Activated CD4-positive, alpha-beta T cell treated with anti-CD3 and anti-CD28 coated beads for 36 hours (primary cell): ENCODE data around the gene DCAF7. TPM values are rescaled to one million over a fixed set of nuclear protein-coding genes. Genes with fewer than 3 reads are reported as not detected.
A peak's percentile ranks its signal among the peaks of the same experiment; 100 is the strongest.

Experiments used
- ATAC-seq: fragments of 200-7000 bp; cut with Tn5 transposase; one replicate; pipeline ENCODE4 v1.10.0; 2021; ENCODE audit warnings: mild to moderate bottlenecking, moderate library complexity
- CTCF ChIA-PET: fragments of 350-600 bp; sonication (Branson Sonifier 250); formaldehyde crosslinking; loops from one replicate; lab custom pipeline; 2021; ENCODE audit warnings: antibody characterized with exemption; lab: Charles Lee
- POLR2A ChIA-PET: fragments of 350-600 bp; sonication (Branson Sonifier 250); formaldehyde crosslinking; loops from one replicate; lab custom pipeline; 2021; ENCODE audit warnings: antibody characterized with exemption, inconsistent platforms; lab: Charles Lee
- DNase-seq: peaks from one replicate; pipeline ENCODE4 v3.0.0-alpha.2; 2020
- H3K27ac Mint-ChIP-seq: one replicate; pipeline ENCODE4 v1.8.0; 2021; ENCODE audit warnings: mixed read lengths
- H3K27me3 Mint-ChIP-seq: one replicate; pipeline ENCODE4 v1.8.0; 2021; ENCODE audit warnings: mixed read lengths
- H3K36me3 Mint-ChIP-seq: one replicate; pipeline ENCODE4 v1.8.0; 2021; ENCODE audit warnings: low read depth, mixed read lengths
- H3K4me1 Mint-ChIP-seq: one replicate; pipeline ENCODE4 v1.8.0; 2021; ENCODE audit warnings: mixed read lengths
- H3K4me3 Mint-ChIP-seq: one replicate; pipeline ENCODE4 v1.8.0; 2021; ENCODE audit warnings: mild to moderate bottlenecking, moderate library complexity, mixed read lengths
- H3K9me3 Mint-ChIP-seq: one replicate; pipeline ENCODE4 v1.8.0; 2021; ENCODE audit warnings: low read depth, mixed read lengths
- intact Hi-C, 2 experiments: fragments of 100-400 bp; cut with DNase I in 1 of 2; cut with micrococcal nuclease in 1 of 2; formaldehyde crosslinking; loops; one replicate each; pipeline versions ENCODE4 v1.14.2 to v1.15.1; 2022 to 2024; cut with DNase I, micrococcal nuclease
- total RNA-seq, 2 experiments: library from RNA; stranded (reverse); gene quantifications; one replicate each; pipeline ENCODE4 v1.2.3, GENCODE V29; 2021

Gene DCAF7
- total RNA-seq, 2 experiments from 2014 or later, result 106 to 117 TPM

- Mint-ChIP-seq H3K4me3 (no peak overlapping the region), H3K9me3 (no peaks in the 10 kb centered on the region), H3K27ac (no peak overlapping the region), H3K4me1 (no peaks in the 10 kb centered on the region), H3K36me3 (no peaks in the 10 kb centered on the region), H3K27me3 (peaks cover 26% of the 10 kb centered on the region)
- ChIA-PET CTCF (interaction anchor here (1.0 kb wide), 1 partner anchor 74 kb away, joined by 3 read pairs; no protein-coding TSS in a partner anchor), POLR2A (no interaction called here)
- DNase-seq (peak; percentile 43), ATAC-seq (peak; percentile 57)
- intact Hi-C loops, result no loop called here
Measured at GRCh38 chr17:63537991-63538692, 12.1 kb upstream of the DCAF7 start.

DNA sequence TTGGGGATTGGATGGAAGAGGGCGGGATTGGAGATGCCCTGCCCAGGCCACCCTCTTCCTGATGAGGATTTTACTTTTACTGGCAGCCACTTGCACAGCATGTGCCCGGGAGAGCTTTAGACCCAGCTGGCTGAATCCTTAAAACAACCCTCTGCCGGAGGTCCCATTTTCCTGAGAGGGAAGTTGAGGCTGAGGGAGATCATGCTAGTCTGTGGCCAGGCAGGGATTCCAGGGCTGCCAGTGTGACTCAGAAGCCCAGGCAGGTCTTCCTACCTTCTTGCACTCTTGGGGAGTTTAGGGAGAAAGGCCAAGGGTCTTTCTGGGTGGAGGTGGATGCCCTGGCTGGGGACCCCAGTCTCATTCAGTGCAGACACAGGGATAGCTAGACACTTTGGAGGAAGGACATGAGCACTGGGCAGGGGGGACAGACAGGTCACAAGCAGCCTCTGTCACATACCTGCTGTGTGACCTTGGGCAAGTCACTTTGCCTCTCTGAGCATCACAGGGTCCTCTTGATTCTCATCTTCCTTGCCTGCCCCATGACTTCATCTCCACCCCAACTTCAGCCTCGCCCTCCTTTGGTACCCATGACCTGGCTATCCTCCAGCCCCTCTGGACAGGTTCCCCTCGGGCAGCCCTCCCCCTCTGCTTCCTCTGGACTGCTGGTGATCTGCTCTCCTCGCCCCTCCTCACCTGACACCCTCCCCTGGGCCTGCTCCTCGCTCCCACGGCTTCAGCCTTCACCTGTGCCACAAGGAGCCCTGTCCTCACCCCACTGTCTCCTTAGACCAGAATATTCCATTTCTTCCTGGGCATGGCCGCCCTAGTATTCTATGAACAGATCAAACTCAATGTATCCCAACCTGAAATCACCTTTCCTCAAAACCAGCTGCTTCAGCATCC, 11.3 kb upstream of the DCAF7 start:
- Mint-ChIP-seq H3K9me3 (no peaks in the 10 kb centered on the region), H3K36me3 (no peaks in the 10 kb centered on the region), H3K4me1 (no peaks in the 10 kb centered on the region), H3K4me3 (no peak overlapping the region), H3K27me3 (peaks cover 26% of the 10 kb centered on the region), H3K27ac (no peak overlapping the region)
- ATAC-seq (no peak), DNase-seq (no peak)
- intact Hi-C loops, result no loop called here
- ChIA-PET CTCF (no interaction called here), POLR2A (no interaction called here)

- ChIA-PET POLR2A (no interaction called here), CTCF (no interaction called here)
- Mint-ChIP-seq H3K9me3 (no peaks in the 10 kb centered on the region), H3K4me1 (no peaks in the 10 kb centered on the region), H3K4me3 (no peak overlapping the region), H3K27ac (no peak overlapping the region), H3K27me3 (peaks cover 23% of the 10 kb centered on the region), H3K36me3 (no peaks in the 10 kb centered on the region)
- ATAC-seq, result no peak
- intact Hi-C loops, result no loop called here
- no peak for DNase-seq
Measured at GRCh38 chr17:63540590-63540989, 9.7 kb upstream of the DCAF7 start.

DNA sequence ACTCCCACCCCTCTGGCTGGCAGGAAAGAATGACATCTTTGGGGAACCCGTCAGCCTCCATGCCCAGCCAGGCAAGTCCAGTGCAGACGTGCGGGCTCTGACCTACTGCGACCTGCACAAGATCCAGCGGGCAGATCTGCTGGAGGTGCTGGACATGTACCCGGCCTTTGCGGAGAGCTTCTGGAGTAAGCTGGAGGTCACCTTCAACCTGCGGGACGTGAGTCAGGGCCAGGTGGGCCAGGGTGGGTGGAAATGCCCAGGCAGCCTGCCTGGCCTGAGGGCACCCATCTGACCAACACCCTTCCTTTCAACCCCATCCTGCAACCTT, 8.1 kb upstream of the DCAF7 start:
- Mint-ChIP-seq H3K27ac (no peak overlapping the region), H3K27me3 (peaks cover 21% of the 10 kb centered on the region), H3K4me3 (no peak overlapping the region), H3K9me3 (no peaks in the 10 kb centered on the region), H3K36me3 (no peaks in the 10 kb centered on the region), H3K4me1 (no peaks in the 10 kb centered on the region)
- CTCF ChIA-PET, result no interaction called here
- DNase-seq (no peak), ATAC-seq (no peak)
- POLR2A ChIA-PET, result no interaction called here
- intact Hi-C loops, result no loop called here

GRCh38 chr17:63542942-63543821, 7.1 kb upstream of the DCAF7 start:
- peaks cover 16% of the 10 kb centered on the region for H3K27me3 Mint-ChIP-seq
- H3K36me3 Mint-ChIP-seq, result no peaks in the 10 kb centered on the region
- ATAC-seq, result no peak
- no peaks in the 10 kb centered on the region for H3K4me1 Mint-ChIP-seq
- ChIA-PET CTCF (interaction anchor here (0.5 to 0.9 kb wide), 3 partner anchors 20 to 175 kb away, joined by 3 read pairs; no protein-coding TSS in a partner anchor), POLR2A (no interaction called here)
- H3K27ac Mint-ChIP-seq, result no peak overlapping the region
- DNase-seq, result no peak
- no peak overlapping the region for H3K4me3 Mint-ChIP-seq
- intact Hi-C loops, result no loop called here
- no peaks in the 10 kb centered on the region for H3K9me3 Mint-ChIP-seq

DNA sequence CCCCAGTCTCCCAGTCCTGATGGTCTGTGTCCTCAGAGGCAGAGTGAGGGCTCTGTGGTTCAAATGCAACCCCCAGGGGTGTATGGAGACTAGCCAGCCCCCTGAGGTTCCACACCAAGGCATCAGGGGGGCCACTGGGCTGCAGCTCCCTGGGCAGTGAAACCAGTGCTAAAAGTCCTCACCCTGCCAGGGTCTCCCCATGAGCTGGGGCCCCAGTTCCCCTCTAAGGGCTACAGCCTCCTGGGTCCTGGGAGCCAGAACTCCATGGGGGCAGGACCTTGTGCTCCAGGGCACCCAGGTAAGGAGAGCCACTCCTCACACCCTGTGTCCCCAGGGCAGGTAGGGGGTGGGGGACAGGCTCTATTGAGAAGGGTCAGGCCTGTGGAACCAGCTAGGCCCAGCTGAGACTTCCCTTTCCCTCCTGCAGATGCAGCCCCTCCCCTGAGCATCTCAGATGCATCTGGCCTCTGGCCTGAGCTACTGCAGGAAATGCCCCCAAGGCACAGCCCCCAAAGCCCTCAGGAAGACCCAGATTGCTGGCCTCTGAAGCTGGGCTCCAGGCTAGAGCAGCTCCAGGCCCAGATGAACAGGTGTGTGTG, 6.4 kb upstream of the DCAF7 start:
- ATAC-seq (no peak), DNase-seq (no peak)
- CTCF ChIA-PET, result interaction anchor here (0.5 to 1.7 kb wide), 4 partner anchors 20 to 175 kb away, joined by 3 to 5 read pairs (median 3); no protein-coding TSS in a partner anchor
- Mint-ChIP-seq H3K4me3 (no peak overlapping the region), H3K36me3 (no peaks in the 10 kb centered on the region), H3K27me3 (peaks cover 10% of the 10 kb centered on the region), H3K9me3 (no peaks in the 10 kb centered on the region), H3K4me1 (no peaks in the 10 kb centered on the region), H3K27ac (no peak overlapping the region)
- intact Hi-C loops, result no loop called here
- POLR2A ChIA-PET, result no interaction called here

DNA sequence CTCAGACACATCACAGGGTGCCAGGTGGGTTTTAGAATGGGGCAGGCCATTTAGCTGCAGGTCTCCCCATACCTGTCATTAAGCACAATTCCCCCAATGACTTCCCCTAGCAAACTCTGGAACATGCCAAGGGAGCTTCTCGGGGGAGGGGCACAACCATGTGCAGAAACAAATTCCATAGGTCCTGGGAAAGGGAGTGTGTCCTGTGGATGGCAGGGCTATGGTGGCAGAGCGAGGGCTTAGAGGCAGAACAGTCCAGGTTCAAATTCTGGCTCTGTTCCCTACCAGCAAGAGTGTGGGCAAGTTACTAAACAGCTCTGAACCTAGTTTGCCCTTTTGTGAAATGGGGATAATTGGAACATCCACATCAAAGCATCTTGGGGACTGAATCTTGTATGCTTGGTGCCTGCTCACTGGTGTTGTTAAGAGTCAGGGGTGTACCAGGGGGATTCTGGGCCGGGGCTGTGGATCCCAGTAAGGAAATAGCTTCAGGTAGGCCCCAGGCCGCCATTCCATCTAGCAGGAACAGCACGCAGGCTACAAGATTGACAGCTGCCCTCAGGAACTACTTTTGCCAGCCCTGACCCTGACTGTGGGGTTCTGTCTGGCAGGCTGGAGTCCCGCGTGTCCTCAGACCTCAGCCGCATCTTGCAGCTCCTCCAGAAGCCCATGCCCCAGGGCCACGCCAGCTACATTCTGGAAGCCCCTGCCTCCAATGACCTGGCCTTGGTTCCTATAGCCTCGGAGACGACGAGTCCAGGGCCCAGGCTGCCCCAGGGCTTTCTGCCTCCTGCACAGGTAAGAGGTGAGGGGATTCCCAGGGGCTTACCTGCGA, 5.6 kb upstream of the DCAF7 start:
- ATAC-seq (no peak), DNase-seq (no peak)
- Mint-ChIP-seq H3K36me3 (no peaks in the 10 kb centered on the region), H3K27ac (no peak overlapping the region), H3K4me3 (no peak overlapping the region), H3K4me1 (no peaks in the 10 kb centered on the region), H3K9me3 (no peaks in the 10 kb centered on the region), H3K27me3 (peaks cover 2% of the 10 kb centered on the region)
- CTCF ChIA-PET, result interaction anchor here (0.5 to 1.7 kb wide), 3 partner anchors 67 to 585 kb away, joined by 3 to 5 read pairs (median 3); no protein-coding TSS in a partner anchor
- POLR2A ChIA-PET, result no interaction called here
- intact Hi-C loops, result no loop called here

- no peaks in the 10 kb centered on the region for H3K27me3 Mint-ChIP-seq
Measured at GRCh38 chr17:63546308-63547082, 3.8 kb upstream of the DCAF7 start.

GRCh38 chr17:63547083-63547523, 3.2 kb upstream of the DCAF7 start:
- H3K4me1 Mint-ChIP-seq, result peaks cover 3% of the 10 kb centered on the region
- no peak overlapping the region for H3K4me3 Mint-ChIP-seq
- DNase-seq (no peak), ATAC-seq (no peak)
- peaks cover 3% of the 10 kb centered on the region for H3K36me3 Mint-ChIP-seq
- H3K27me3 Mint-ChIP-seq, result no peaks in the 10 kb centered on the region
- intact Hi-C loops, result no loop called here
- no peak overlapping the region for H3K27ac Mint-ChIP-seq
- H3K9me3 Mint-ChIP-seq, result no peaks in the 10 kb centered on the region
- POLR2A ChIA-PET, result interaction anchor here (0.6 to 0.7 kb wide), 2 partner anchors 32 to 55 kb away, joined by 3 to 5 read pairs; no protein-coding TSS in a partner anchor
- CTCF ChIA-PET, result interaction anchor here (1.2 kb wide), 1 partner anchor 8 kb away, joined by 3 read pairs; no protein-coding TSS in a partner anchor

More at GRCh38 chr17:63546308-63547082, 3.8 kb upstream of the DCAF7 start:
- ChIA-PET CTCF (interaction anchor here (0.9 to 1.2 kb wide), 3 partner anchors 8 to 87 kb away, joined by 3 to 4 read pairs (median 4); no protein-coding TSS in a partner anchor), POLR2A (interaction anchor here (0.6 kb wide), 1 partner anchor 33 kb away, joined by 3 read pairs; no protein-coding TSS in a partner anchor)
- Mint-ChIP-seq H3K9me3 (no peaks in the 10 kb centered on the region), H3K4me3 (no peak overlapping the region), H3K36me3 (no peaks in the 10 kb centered on the region), H3K27ac (no peak overlapping the region), H3K4me1 (no peaks in the 10 kb centered on the region)
- no peak for DNase-seq
- intact Hi-C loops, result no loop called here
- no peak for ATAC-seq
